Stimulated activated CD4-positive, alpha-beta T cell treated with anti-CD3 and anti-CD28 coated beads, Interleukin-4, amount 100 ng/mL, for 48 hours (primary cell): ENCODE results near the gene HCN4.
"Not testable (repeated sequence)": the region's sequence is repeated elsewhere in the genome, so short reads cannot be mapped to it uniquely, and the experiment has no call there.

Experiments used
- DNase-seq, 2 donors: peaks; one replicate each; pipeline ENCODE4 v3.0.0-alpha.2; 2020; ENCODE audit warnings: low read depth in 2 of 2

The HCN4 gene

DNA sequence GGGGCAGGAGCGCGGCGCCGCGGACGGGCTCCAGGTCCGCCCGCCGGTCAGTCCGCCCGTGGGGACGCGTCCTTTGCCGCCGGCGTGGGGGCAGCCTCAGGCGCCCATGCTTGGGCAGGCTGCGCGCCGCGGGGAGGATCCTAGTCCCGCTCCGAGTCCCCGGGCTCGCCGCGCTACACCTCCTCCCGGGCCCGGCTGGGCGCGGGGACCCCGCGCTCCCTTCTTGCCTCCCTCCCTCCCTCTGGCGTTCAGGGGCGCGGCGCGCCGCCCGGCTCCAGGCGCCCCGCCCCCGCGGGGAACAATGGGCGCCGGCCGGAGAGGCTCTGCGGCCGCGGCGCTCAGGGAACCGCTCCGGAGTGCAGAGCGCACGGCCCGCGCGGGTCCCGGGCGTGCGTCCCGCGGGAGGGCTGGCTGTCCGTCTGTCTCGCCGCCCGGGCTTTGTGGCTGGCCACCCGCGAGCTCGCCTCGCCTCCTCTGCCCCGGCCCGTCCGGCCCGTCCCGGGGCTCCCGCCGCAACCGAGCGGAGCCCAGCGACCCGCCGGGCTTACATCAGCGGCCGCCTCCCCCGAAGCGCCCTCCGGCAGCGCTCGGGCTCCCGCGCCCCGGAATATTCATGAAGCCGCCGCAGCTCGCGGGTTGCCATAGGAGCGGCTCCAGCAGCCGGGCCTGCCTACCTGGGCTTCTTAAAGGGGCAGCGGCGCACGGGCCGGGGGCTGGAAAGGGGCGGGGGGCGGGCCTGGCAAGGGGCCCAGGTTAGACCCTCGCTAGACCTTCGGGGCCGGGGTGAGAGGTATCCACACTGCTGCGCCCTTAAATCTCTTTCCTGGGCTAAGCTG is at the start of gene HCN4:
Gene HCN4 (minus strand): TSS at position 658 of the 836 bp plus-strand sequence. CDS start 688 bp downstream, outside the sequence.
- no peak for DNase-seq

DNA sequence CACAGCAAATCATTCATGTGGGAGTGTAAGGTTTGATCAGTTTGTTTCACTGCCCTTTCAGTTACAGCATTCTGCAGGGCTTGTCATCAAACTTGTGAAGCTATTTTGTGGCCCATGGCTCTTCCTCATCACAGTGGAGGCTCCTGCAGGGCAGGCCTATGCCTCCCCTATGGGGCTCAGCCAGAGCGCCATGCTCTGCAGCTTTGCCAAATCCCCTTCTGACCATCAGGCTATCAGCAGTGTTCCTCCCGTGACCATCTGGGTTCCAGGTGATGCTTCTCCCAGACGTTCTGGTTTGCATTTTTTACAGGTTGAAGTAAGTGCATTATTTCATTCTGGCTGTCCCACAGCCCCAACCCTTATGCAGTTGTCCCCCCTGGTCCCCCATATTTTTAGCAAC is 46.1 kb upstream of the HCN4 start:
- DNase-seq, result no peak

DNA sequence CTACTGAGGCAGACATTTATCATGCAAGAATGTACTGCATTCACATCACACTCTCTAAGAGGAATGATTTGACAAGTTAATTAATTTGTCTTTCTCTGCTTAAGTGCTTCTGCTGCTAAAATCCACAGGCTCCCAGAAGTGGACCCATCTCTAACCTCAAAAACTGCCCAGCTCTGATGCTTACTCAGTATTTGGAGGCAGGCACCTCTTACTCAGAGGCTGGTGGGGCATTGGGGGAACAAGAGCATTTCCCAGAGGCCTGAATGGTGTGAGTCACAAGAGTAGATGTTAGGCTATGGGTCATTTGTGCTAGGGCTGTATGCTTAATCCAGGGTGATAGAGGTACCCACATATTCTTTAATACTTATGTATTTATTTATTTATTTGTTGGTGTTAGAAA is 34.4 kb upstream of the HCN4 start:
- no peak for DNase-seq

DNA sequence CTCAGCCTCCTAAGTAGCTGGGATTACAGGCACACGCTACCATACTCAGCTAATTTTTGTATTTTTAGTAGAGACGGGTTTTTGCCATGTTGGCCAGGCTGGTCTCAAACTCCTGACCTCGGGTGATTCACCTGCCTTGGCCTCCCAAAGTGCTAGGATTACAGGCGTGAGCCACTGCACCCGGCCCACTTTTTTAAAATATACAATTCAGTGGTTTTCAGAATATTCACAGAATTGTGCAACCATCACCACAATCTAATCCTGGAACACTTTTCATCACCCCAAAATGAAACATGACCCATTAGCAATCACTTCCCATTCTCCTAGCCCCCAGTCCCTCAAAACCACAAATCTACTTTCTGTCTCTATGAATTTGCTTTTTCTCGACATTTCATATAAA is 31.5 kb upstream of the HCN4 start:
- DNase-seq, result not testable (repeated sequence)

DNA sequence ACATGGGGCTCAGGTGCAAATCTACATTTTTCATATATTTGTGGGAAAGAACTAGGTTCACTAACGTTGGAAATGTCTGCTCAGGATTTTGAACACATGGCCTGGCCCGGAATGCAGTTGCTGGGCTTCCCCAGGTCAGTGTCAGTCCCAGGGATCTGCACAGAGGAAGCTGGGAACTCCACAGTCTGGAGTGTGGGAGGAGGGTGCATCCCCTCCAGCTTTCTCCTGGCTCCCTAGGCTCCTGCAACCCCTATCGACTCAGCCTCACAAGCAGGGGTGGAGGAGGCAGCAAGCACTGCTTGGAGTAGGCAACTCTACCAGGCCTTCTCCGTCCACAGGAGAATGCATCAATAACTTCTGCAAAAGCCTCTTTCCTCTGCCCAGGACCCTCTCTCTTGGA is 30.1 kb upstream of the HCN4 start:
- DNase-seq, result no peak

DNA sequence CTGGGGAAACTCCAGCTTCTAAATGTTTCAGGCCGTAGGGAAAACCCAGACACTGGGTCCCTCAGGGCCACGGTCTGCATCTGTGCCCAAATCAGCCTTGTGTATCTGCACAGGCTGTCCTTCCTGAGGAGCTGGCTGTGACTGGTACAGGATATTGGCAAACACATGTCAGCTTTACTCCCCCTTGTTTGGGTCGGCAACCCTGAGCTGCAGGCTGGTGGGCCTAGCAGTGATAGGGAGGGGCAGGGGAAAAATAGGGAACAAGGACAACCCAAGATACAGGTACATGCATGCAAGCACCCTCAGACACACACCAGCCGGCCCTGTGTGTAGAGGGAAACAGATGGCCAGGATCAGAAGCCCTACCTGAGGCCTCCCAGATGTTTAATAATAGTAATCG is 28.7 kb upstream of the HCN4 start:
- no peak for DNase-seq

DNA sequence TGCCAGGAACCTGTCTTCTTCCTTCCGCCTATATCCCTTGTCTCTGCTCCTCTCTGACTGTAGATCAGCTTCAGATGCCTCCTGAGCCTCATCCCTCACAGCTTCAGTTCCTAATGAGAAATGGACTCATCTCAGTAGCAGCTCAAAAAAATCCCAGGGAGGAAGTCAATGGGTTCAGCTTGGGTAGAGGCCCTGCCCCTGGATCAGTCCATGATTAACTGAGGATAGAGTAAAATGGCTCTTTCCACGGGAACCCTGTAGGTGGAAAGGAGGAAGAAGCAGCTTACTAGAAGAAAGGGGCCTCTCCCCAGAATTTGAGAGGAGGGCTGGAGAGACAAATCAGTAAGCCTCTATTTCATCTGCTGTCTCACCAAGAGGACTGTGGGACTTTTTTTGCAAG is 26.9 kb upstream of the HCN4 start:
- DNase-seq, result no peak

DNA sequence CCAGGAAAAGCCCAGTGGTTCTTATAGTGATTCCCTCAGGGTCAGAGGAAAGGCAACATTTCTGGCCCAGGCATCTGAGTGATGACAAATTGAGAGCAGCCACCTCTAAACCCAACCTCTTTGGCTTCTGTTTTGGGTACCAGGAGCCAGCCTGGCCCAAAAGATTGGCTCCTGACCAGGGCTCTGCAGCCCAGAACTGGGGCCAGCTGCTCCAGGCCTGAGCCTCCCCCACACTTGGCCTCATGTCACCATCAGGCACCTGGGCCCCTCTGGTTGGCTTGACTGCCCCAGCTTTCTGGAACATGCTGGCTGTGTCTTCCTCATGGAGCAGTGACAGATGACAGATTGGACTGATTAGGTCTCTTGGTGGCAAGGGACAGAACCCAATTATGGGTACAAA is 26.0 kb upstream of the HCN4 start:
- no peak for DNase-seq

DNA sequence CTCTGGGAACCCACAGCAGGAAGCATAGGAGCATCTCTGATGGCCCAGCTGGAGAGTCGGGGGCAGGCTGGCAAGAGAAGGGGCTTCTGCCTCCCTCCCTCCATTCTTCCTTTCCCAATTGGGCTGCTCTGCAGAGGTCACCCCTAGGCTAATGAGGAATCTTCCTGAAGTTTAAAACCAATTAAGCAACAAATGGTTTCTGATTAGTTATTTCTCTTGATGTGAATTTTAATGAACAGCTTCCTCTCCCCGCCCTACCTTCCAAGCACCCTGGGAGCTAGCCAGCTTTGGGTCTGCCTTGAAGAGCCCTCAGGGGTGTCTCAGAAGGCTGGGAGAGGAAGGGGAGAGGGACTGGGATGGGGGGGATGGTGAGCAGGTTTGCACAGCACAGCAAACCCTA is 24.6 kb upstream of the HCN4 start:
- no peak for DNase-seq

DNA sequence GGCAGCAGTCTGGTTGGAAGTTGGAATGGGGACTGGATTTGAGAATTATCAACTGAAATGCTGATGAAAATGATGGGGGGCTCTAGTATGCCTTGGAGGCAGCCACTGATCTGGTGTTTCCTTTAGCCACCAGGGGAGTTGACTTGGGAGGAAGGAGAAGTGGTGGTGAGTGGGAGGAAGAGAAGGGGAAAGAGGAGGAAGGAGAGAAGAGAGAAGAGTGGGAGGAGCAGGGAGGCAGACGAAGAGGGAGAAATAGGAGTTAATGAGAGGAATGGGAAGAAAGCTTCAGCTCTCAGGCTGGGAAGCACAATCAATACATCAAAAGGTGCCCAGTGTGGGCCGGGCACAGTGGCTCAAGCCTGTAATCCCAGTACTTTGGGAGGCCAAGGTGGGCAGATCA is 23.3 kb upstream of the HCN4 start:
- no peak for DNase-seq

DNA sequence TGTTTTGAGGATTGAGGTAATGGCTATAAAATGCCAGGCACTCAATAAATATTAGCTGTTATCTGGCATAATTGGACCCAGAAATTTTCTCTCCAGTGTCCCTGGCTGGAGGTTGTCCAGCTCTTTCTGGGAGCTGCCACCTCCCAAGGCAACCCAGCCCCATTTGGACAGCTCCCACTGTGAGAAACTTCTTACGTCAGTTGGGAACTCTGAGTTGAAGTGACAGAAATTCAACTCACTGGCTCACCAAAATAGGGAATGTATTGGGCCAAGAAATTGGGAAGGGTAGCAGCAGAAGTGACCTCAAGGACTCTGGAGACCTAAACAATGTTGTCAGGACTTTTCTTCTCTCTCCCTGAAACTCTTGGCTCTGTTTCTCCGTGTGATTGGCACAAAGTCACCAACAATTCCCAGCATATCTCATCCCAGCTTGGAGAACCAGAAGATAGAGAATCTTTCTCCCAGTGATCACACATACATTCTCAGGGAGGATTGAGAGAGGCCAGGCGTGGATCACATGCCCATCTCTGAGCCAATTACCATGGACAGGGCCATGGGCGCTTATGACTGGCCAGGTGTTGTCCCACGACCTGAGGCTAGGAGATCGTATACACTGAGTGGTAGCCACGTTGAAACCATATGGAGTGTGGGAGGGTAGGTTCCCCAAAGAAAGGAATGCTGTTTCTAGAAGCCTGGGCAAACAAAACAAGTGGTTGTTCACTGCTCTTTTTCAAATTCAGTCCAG is 22.5 kb upstream of the HCN4 start:
- DNase-seq, result no peak

DNA sequence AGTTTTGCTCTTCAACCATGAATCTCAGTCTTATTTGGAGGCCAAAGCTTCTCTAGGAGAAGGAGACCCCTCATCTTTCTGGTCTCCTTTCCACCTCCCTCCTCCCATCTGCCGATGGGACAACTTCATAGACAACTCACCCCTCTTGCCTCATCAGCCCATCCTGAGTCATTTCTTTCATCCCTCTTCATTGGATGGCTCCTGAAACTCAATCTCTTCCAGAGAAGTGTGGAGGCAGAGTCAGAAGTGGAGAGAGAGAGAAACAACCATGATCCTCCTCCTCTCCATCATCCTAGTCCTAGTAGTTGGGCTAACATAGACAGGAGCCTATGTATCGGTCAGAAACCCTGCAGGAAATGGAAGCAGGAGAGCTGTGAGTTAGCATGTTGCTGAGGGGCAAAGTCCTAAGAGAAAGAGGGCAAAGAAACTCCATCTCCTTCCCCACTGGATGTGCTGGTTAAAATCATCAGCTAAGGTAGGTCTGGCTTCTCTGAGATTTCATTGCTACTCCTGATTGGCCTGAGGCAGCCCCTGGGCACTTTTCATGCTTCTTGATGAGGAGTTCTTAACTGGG is 21.3 kb upstream of the HCN4 start:
- DNase-seq, result no peak

DNA sequence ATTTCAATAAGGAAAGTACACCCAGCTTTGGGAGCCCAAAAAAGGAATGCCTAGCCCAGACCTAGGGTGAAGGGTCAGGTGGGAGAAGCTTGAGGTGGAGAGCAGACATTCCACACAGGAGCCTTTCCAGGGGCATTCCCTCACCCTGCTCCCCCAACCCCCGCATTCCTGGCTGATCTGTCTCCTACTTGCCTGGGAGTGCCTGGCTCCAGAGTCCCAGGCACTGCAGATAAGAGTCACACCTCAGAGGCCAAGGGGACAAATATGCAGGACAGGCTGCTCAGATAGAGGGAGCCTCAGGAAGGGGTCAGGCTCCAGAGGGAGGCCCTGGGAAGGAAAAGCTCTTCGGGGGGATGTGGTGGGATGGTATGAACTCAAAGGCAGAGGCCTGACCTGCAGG is 20.8 kb upstream of the HCN4 start:
- DNase-seq, result no peak

DNA sequence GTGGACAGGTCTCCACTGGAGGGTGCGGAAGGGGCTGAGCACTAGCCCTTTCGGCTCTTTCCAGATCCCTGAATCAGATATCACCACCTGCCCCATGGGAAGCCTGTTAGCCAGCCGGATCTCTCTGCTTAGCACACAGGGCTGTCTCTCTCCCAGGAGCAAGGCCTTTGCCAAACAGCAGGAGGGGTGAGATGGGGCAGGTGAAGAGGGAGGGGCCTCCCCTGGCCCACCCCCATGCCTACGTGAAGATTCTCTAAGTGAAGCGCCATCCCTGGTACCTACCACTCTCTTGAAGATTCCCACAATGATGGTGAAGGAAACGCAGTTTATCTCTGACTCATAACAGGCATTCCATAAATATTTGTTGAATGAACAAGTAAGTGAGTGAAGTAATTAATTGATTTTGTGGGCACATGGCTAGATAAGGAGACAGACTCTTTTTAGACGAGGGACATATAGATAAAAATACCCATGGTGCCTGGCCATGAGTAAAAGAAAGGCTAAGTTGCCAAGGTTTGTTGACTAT is 19.6 kb upstream of the HCN4 start:
- DNase-seq, result no peak

DNA sequence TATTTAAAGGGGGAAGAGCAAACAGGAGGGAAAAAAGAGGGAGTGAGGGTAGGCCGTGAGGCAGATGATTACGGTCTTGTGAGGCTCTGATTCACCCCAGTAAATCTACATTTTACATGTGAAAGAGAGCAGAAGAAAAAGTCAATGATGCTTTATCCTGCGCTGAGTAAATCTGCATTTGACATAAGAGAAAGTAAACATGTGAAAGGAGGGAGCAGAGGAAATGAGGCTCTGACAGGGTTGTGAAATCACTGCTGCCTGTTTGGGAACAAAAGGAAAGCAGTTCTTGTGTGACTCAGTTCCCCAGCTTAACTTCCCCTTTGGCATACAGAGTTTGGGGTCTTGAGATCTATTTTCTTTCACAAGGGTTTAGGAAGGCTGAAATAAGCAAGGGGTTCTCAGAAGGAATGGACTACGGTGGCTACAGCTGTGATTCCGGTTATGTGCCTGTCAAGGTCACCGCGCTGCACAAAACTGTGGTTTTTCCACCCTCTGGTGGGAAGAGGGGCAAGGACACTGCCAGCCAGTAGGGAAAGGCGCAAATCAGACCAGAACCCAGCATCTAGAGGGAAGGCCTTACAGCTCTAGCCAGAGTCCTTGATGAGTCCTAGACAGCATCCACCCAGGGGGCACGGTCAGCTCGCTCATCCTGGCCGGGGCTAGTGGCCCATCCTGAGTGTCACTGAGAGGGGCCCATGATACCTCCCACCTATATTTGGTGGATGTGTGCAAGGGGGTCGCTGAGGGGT is 18.9 kb upstream of the HCN4 start:
- DNase-seq, result no peak

DNA sequence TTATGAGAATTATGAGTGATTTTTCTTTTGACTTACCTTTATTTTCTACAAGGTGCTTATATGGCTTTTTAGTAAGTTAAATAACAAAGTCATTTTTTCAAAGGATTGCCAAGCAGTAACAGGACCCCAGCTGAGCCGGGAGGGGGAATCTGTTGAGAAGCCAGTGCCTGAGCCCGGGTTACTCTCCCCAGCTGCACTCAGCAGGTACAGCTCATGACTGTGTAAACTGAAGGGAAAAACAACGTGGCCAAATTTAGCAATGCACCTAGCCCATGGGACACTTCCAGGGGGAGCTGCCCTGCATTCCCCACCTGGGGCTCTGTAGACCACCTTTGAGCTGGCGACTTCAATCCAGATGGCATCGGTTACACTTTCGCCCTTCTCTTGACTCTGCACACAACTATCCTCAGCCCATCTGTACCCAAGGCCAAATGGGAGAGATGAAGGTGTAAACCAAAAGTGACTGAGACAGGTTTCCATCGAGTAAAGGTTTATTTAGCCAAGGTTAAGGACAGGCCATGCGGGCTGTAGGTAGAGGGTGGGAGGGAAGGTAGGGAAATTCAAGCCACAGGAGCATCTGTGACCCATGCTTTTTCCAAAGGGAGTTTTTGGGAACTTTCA is 18.2 kb upstream of the HCN4 start:
- no peak for DNase-seq

DNA sequence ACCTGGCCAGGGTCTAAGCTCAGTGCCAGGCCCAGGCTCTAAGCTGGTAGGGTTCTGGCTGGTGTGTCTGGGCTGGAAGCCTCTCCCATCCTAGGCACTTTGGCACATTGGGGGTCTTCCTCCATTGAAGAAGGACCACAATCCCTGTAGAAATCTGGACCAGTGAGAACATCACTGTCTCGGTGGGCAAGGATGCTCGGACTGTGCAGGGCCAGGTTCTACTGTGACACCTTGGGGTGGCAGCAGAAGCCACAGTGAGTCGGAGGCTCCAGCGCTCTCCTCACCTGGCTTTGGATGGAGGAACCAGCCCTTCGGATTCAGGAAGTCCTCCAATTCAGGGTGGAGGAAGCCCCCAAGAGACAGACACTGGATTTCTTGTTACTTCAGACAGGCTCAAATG is 17.5 kb upstream of the HCN4 start:
- DNase-seq, result no peak

DNA sequence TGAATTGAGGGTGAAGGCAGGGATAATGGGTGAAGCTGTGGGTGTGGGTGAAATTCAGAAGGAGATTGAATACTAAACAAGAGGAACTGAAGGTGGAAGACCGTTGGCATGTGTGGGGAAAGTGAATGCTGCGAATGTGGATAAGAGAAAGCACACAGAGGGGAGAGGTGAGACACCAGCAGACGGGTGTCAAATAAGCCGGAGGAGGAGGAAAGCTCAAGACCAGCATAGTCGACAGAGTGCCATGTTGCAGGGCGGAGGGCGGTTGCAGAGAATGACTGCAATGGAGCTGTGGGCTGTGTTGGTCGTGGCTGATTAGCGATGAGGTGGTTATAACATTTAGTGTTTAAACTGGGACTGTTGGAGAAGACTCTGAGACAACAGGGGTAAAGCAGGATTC is 16.4 kb upstream of the HCN4 start:
- no peak for DNase-seq

DNA sequence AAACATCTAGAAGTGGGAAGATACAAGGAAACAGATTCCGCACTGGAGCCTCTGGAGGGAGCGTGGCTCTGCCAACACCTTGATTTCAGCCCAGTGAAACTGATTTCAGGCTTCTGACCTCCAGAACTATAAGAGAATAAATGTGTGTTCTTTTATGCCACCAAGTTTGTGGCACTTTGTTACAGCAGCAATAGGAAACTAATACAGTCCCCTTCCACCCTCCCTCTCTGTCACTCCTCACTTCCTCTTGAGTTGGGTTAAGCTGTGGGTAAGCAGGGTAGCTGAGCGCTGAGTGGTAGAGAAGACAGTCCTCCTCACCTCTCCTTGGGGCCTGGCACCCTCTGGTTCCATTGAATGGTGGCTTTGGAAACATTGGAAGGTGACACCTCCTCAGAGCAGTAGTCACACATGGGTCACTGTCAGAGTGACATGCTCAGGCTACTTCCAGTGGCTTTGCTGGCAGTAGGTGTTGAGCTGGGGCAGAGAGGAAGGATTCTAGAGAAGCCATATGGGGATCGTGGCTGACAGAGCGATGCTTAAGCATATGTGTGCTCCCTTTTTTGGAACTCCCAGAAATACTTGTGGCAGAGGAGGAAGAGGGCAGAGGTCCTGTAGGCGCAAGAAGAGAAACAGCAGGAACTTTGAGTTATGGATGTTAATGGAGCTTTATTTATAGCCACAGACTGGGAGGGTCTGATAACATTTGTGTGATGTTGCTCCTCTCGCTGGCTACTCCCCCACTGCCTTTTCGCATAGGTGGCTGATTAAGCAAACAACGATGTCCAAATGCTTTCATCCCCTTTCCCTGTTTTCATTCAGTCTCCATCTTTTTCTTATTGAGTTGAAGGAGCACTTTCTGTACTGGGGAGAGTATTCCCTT is 14.8 kb upstream of the HCN4 start:
- no peak for DNase-seq

DNA sequence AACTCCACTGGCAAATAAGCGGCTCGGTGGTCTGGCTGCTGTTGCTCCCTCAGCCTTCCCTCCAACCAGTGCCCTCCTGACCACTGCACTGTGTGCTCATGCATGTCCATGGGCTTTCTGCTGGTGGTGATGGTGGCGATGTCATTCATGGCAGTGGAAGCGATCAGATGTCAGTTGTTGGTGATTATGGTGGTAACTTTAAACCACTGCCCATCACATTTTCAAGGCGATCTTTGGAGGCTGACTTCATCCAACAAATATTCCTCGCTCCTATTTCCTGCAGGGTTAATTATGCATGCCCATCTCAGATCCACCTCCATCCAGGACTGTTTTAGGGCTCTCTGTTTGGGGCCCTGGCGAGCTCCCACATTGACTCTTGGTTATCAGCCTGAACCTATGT is 13.4 kb upstream of the HCN4 start:
- no peak for DNase-seq

DNA sequence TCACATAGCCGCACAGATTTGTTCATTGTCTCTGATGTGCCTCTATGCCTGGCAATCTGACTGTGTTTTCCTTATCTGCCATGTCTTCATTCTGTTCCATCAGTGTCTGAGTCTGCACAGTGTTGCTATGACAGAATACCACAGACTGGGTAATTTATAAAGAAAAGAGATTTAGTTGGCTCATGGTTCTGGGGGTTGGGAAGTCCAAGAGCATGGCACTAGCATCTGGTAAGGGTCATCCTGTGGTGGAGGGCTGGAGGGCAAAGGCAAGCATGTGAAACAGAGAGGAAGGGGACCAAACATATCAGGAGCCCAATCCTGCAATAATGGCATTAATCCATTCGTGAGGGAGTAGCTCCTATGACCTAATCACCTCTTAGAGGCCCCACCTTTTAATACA is 11.9 kb upstream of the HCN4 start:
- no peak for DNase-seq
